GM08714 (cell line): ENCODE results near the gene CXorf58.

Source experiments
- H3K4me3 ChIP-seq: fragments of 200-500 bp; sonication (Bioruptor generic); 2 replicates; pipeline ENCODE4 v1.5.1; 2014; ENCODE audit warnings: mild to moderate bottlenecking, low read length, inconsistent platforms
- ZNF274 ChIP-seq: IDR thresholded peaks from 2 replicates; pipeline ENCODE4 v1.6.1; 2012; ENCODE audit warnings: mild to moderate bottlenecking, low read depth, low read length

CXorf58 gene

DNA sequence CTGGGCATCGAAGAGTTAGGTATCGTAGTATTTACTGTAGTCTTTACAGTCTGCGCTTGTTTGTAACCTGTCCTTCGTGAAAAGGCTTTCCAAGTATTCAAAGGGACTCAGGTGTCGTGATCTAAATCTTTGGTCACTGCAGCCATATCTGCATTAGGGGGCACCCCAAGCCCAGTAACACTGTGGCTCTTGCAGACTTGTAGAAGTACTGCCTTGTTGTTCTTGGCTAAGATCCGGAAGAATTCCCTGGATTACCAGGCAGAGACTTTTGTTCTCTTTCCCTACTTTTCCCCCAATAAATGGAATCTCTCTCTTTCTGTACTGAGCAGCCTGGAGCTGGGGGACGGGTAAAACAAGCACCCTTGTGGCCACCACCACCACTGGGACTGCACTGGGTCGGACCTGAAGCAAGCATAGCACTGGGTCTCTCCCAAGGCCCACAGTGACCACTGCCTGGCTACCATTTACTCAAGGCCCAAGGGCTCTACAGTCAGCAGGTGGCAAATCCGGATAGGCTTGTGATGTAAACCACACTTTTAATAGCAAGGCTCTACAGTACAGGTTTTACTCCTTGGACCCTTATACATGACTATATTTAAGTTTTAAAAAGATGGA, 12.0 kb downstream of the CXorf58 start:
- TF ChIP-seq ZNF274 = no peak
- H3K4me3 ChIP-seq = no peak overlapping the region

DNA sequence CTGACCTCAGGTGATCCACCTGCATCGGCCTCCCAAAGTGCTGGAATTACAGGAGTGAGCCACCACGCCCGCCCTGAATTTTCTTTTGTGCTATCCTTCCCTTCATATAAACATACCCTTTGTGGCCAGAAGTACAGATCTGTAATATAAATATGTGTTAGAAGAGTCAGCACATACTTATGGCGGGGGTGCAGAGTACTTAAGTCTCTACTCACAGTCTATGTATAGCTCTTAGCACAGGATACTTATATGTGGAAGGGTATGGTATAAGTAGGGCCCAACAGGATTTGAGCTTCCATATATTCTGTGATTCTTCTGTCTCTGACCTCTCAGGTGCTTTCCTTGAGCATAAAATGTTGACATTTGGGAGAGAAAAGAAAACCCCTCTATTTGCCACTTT, 18.2 kb downstream of the CXorf58 start:
- no peak for TF ChIP-seq ZNF274

GRCh38 chrX:23930894-23931604, 23.2 kb downstream of the CXorf58 start:
- TF ChIP-seq ZNF274 = no peak
- no peak overlapping the region for H3K4me3 ChIP-seq

More for the DNA sequence above, 18.2 kb downstream of the CXorf58 start:
- H3K4me3 ChIP-seq = no peak overlapping the region

DNA sequence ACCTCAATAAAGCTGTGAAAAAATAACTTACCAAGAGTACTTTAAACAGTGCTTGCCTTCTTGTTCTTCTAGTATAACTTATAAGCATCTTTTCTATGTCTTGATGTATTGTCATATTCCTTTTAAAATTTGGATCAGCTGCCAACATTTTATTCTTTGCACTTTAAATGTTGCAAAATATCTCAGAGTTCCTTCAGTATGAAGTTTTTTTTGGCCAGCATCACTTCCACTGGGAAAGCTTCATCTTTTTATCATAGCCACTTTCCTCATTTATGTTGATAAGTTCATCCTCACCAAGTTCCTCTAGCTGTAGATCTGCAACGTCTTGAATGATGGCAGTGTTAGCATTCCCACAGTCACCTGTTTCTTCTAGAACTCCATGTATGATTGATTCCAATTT, 24.2 kb downstream of the CXorf58 start:
- TF ChIP-seq ZNF274 = no peak
- no peak overlapping the region for H3K4me3 ChIP-seq

GRCh38 chrX:23935106-23935505, 27.3 kb downstream of the CXorf58 start:
- no peak overlapping the region for H3K4me3 ChIP-seq
- no peak for TF ChIP-seq ZNF274

GRCh38 chrX:23936180-23936579, 28.4 kb downstream of the CXorf58 start:
- no peak overlapping the region for H3K4me3 ChIP-seq
- no peak for TF ChIP-seq ZNF274

- TF ChIP-seq ZNF274 = no peak
- H3K4me3 ChIP-seq = no peak overlapping the region
These were observed 29.3 kb downstream of the CXorf58 start for GRCh38 chrX:23937100-23937499.

- TF ChIP-seq ZNF274 = no peak
- no peak overlapping the region for H3K4me3 ChIP-seq
These were observed 30.9 kb downstream of the CXorf58 start for GRCh38 chrX:23938690-23939089.

DNA sequence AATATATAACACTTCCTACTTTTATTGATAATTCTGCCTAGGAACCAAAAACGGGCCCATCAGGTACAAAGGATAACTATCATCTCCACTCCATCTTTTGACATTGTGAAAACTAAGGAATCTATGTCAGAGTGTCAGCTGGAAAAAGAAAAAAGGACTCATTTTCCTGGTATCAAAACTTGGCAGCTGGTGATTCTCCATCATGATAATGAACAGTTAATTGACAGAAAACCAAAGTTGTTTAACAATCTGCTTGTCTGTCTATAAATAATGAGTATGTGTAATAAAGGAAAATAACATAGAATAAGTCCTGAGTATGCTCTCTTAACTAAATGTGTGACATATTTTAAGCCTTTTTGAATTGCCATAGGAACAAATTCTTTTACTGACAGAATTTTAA, 31.4 kb downstream of the CXorf58 start:
- TF ChIP-seq ZNF274 = no peak
- no peak overlapping the region for H3K4me3 ChIP-seq

DNA sequence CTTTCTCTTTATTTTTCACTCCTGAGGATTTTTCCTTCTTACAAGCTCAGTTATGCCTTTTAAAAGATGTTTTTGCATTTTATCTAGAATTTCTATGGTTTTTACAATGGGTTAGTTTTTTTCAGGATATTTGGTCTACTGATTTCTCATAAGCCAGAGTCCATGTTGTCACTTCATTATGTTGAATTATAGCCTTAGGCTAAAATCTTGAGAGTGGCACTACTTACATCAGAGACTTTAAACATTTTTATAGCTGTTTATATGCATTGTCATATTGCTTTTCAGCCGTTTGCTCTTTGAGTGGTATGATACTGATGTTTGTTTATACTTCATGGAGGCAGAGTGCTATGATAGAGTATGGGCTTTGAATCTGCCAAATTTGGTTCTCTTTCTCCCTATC, 36.4 kb downstream of the CXorf58 start:
- TF ChIP-seq ZNF274 = no peak
- no peak overlapping the region for H3K4me3 ChIP-seq

DNA sequence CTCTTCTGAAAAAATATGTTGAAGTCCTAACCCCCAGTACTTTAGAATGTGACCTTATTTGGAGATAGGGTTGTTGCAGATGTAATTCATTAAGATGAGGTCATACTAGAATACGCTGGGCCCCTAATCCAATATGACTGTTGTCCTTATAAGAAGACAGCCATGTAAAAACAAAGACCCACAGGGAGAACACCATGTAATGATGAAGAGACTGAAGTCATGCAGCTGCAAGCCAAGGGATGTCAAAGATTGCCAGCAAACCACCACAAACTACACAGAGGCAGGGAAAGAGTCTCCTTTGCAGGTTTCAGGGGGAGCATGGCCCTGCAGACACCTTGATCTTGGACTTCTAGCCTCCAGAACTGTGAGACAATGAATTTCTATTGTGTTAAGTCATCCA, 37.4 kb downstream of the CXorf58 start:
- H3K4me3 ChIP-seq = no peak overlapping the region
- no peak for TF ChIP-seq ZNF274

DNA sequence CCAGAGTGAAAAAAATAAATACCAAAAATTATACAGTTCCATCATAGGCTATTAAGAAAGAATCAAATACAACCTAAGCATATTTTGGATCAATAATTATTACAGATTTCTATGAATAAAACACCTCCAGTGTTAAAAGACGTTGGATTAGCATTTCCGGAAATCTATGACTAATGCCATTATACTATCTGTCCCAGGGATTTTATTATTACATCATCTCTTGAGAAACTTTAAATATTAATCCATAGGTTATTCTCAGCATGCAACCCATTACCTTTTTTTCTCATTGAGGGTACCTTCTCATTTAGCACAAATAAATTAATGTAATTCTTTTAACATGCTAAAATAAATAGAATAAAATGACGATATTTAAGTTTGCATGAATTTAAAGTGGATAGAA, 44.6 kb downstream of the CXorf58 start:
- TF ChIP-seq ZNF274 = no peak
- no peak overlapping the region for H3K4me3 ChIP-seq

GRCh38 chrX:23952984-23953907, 45.4 kb downstream of the CXorf58 start:
- no peak for TF ChIP-seq ZNF274
- peak overlapping the region; percentile 32; the same call in 1 of the 2 replicates for H3K4me3 ChIP-seq

- H3K4me3 ChIP-seq = no peak overlapping the region
- TF ChIP-seq ZNF274 = no peak
These were observed 46.1 kb downstream of the CXorf58 start for GRCh38 chrX:23953908-23954269.

- H3K4me3 ChIP-seq = no peak overlapping the region
- TF ChIP-seq ZNF274 = no peak
These were observed 46.6 kb downstream of the CXorf58 start for GRCh38 chrX:23954396-23954795.
